ENCODE measurements around the gene FNDC1. TPM values are rescaled to one million over a fixed set of nuclear protein-coding genes. Genes with fewer than 3 reads are reported as not detected.

The FNDC1 gene
- total RNA-seq, 1 donor from 2014 or later: 1.9 TPM

GRCh38 chr6:159299566-159299965, 130.4 kb downstream of the FNDC1 start:
- intact Hi-C loops (cut with micrococcal nuclease): no loop called here
- ATAC-seq: no peak
- DNase-seq: no peak

- intact Hi-C loops (cut with micrococcal nuclease): no loop called here
- ATAC-seq (no peak), DNase-seq (no peak)
These were observed 132.1 kb downstream of the FNDC1 start for GRCh38 chr6:159301277-159301676.

- ATAC-seq (no peak), DNase-seq (no peak)
- intact Hi-C loops (cut with micrococcal nuclease): no loop called here
These were observed 132.8 kb downstream of the FNDC1 start for GRCh38 chr6:159301810-159302593.

- intact Hi-C loops (cut with micrococcal nuclease): no loop called here
- DNase-seq: no peak
- no peak for ATAC-seq
These were observed 133.4 kb downstream of the FNDC1 start for GRCh38 chr6:159302594-159302992.

- intact Hi-C loops (cut with micrococcal nuclease): no loop called here
- no peak for DNase-seq
These were observed 134.0 kb downstream of the FNDC1 start for GRCh38 chr6:159303159-159303558.

GRCh38 chr6:159303784-159304183, 134.6 kb downstream of the FNDC1 start:
- ATAC-seq: no peak
- no peak for DNase-seq

More at GRCh38 chr6:159303159-159303558, 134.0 kb downstream of the FNDC1 start:
- no peak for ATAC-seq

GRCh38 chr6:159304641-159305040, 135.4 kb downstream of the FNDC1 start:
- intact Hi-C loops (cut with micrococcal nuclease): no loop called here
- ATAC-seq (no peak), DNase-seq (no peak)

More at GRCh38 chr6:159303784-159304183, 134.6 kb downstream of the FNDC1 start:
- intact Hi-C loops (cut with micrococcal nuclease): no loop called here

GRCh38 chr6:159305159-159305558, 136.0 kb downstream of the FNDC1 start:
- intact Hi-C loops (cut with micrococcal nuclease): no loop called here
- no peak for DNase-seq
- ATAC-seq: no peak

GRCh38 chr6:159305804-159306537, 136.8 kb downstream of the FNDC1 start:
- DNase-seq: no peak
- peak; percentile 71 for ATAC-seq
- intact Hi-C loops (cut with micrococcal nuclease): no loop called here

- DNase-seq (no peak), ATAC-seq (no peak)
- intact Hi-C loops (cut with micrococcal nuclease): no loop called here
These were observed 138.1 kb downstream of the FNDC1 start for GRCh38 chr6:159307246-159307790.

GRCh38 chr6:159308198-159308597, 139.0 kb downstream of the FNDC1 start:
- DNase-seq (no peak), ATAC-seq (no peak)
- intact Hi-C loops (cut with micrococcal nuclease): no loop called here

- no peak for ATAC-seq
- intact Hi-C loops (cut with micrococcal nuclease): no loop called here
- no peak for DNase-seq
These were observed 140.5 kb downstream of the FNDC1 start for GRCh38 chr6:159309723-159310122.

- intact Hi-C loops (cut with micrococcal nuclease): no loop called here
- ATAC-seq: no peak
These were observed 142.4 kb downstream of the FNDC1 start for GRCh38 chr6:159311618-159312017.

GRCh38 chr6:159312206-159312605, 143.0 kb downstream of the FNDC1 start:
- intact Hi-C loops (cut with micrococcal nuclease): no loop called here
- ATAC-seq (no peak), DNase-seq (no peak)

More at GRCh38 chr6:159311618-159312017, 142.4 kb downstream of the FNDC1 start:
- no peak for DNase-seq

GRCh38 chr6:159313018-159313417, 143.8 kb downstream of the FNDC1 start:
- DNase-seq (no peak), ATAC-seq (no peak)

GRCh38 chr6:159315562-159315961, 146.4 kb downstream of the FNDC1 start:
- intact Hi-C loops (cut with micrococcal nuclease): no loop called here
- DNase-seq (no peak), ATAC-seq (no peak)

More at GRCh38 chr6:159313018-159313417, 143.8 kb downstream of the FNDC1 start:
- intact Hi-C loops (cut with micrococcal nuclease): no loop called here

- no peak for DNase-seq
- no peak for ATAC-seq
- intact Hi-C loops (cut with micrococcal nuclease): no loop called here
These were observed 148.2 kb downstream of the FNDC1 start for GRCh38 chr6:159317430-159317829.

GRCh38 chr6:159321267-159321666, 152.1 kb downstream of the FNDC1 start:
- intact Hi-C loops (cut with micrococcal nuclease): no loop called here
- no peak for ATAC-seq
- no peak for DNase-seq

Data from left ventricle myocardium superior (tissue), 1 donor.